Ovary (tissue), 9 donors: ENCODE measurements around the gene B2M. TPM values are rescaled to one million over a fixed set of nuclear protein-coding genes. Genes with fewer than 3 reads are reported as not detected.
"Not testable (repeated sequence)": the region's sequence is repeated elsewhere in the genome, so short reads cannot be mapped to it uniquely, and the experiment has no call there.

Experiments
- DNase-seq, 5 donors: peaks; one replicate each; pipeline ENCODE4 v3.0.0-alpha.2; 2019 to 2020
- H3K27ac ChIP-seq, 2 donors: fragments of 200-600 bp; one replicate each; pipeline versions ENCODE4 v1.5.1 to v1.8.0; 2019 to 2022
- H3K27me3 ChIP-seq: fragments of 200-600 bp; one replicate; pipeline ENCODE4 v1.8.0; 2022
- H3K36me3 ChIP-seq: fragments of 200-600 bp; sonication (generic); one replicate; pipeline ENCODE4 v1.5.1; 2019
- H3K4me1 ChIP-seq: one replicate; pipeline ENCODE4 v1.8.1; 2013; ENCODE audit warnings: mild to moderate bottlenecking, moderate library complexity; ENCODE audit not compliant: insufficient read depth
- H3K4me3 ChIP-seq: fragments of 200-600 bp; sonication (generic); one replicate; pipeline ENCODE4 v1.5.1; 2017
- H3K9me3 ChIP-seq, 2 donors: fragments of 200-600 bp in 1 of 2; sonication (generic) in 1 of 2; one replicate each; pipeline versions ENCODE4 v1.5.1 to v1.8.1; 2013 to 2019; ENCODE audit warnings: mild to moderate bottlenecking in 1 of 2, moderate library complexity in 1 of 2
- CTCF ChIP-seq, 3 donors: fragments of 450-650 bp in 2 of 3; fragments of 200-600 bp in 1 of 3; IDR thresholded peaks; one replicate each; pipeline versions ENCODE4 v1.5.1 to v1.8.0; 2016 to 2022; ENCODE audit warnings: antibody characterized with exemption in 3 of 3, mild to moderate bottlenecking in 1 of 3
- EP300 ChIP-seq: sonication (generic); formaldehyde crosslinking; IDR thresholded peaks from one replicate; pipeline ENCODE4 v1.6.1; 2017; ENCODE audit warnings: antibody characterized with exemption
- POLR2A ChIP-seq: fragments of 450-650 bp; IDR thresholded peaks from one replicate; pipeline ENCODE4 v1.6.1; 2017; ENCODE audit warnings: antibody characterized with exemption, mild to moderate bottlenecking, moderate library complexity
- WGBS, 3 donors: extraction: QIAGEN DNeasy Blood & Tissue Kit in 1 of 3; methylation state at CpG; one replicate each; pipeline versions ENCODE4 v1.1.5 to v1.1.7; 2013 to 2017; 5-methylcytosine and 5-hydroxymethylcytosine counted together
- intact Hi-C, 4 donors: fragments of 100-400 bp; cut with DNase I; formaldehyde crosslinking; loops; one replicate each; pipeline versions ENCODE4 v1.11.0 to v1.15.1; 2022 to 2023
- polyA plus RNA-seq, 2 donors: library from polyadenylated mRNA; stranded (reverse); fragments of 200-250 nt in 1 of 2; fragments of 350-450 nt in 1 of 2; fragmentation: Illumina TruSeq in 1 of 2; extraction: RNeasy Lipid Tissue Mini Kit (QIAGEN cat#74804) in 1 of 2; gene quantifications; one replicate each; pipeline ENCODE4 v1.2.3, GENCODE V29; 2013 to 2014
- total RNA-seq, 7 donors: library from RNA; depleted of rRNA in 2 of 7; stranded (reverse); fragments of >200 nt in 2 of 7; fragmentation: NEBNext Ultra II Directional in 3 of 7; extraction: Animal tissue kit (Norgen Biotek cat#: 25700) in 3 of 7; gene quantifications; one replicate each; pipeline versions ENCODE4 v1.1.0 to v1.2.4, GENCODE V29; 2016 to 2023
- donor health status: DM: no; HTN: no; CAD: no; lungs with moderate emphysema.
- donor health status: DM: no; HTN: no; CAD: no.
- donor health status: Bipolar disorder and iron deficiency.
- donor health status: DM: yes; HTN: yes; CAD: no.
- donor health status: DM: no; HTN: no; CAD: no.
- donor health status: DM: yes; HTN: yes; CAD: no.

B2M gene
- total and polyA plus RNA-seq, 9 donors: 827 to 6,504 (median 1,371) TPM

DNA sequence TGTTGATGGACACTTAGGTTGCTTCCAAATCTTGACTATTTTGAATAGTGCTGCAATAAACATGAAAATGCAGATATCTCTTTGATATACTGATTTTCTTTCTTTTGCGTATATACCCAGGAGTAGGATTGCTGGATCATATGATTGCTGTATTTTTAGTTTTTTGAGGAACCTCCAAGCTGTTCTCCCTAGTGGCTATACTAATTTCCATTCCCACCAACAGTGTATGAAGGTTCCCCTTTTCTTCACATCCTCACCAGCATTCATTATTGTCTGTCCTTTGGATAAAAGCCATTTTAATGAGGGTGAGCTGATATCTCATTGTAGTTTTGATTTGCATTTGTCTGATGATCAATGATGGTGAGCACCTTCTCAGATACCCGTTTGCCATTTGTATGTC is 12.7 kb upstream of the B2M start:
- intact Hi-C loops: no loop called here
- H3K4me1 ChIP-seq: no peaks in the 10 kb centered on the region
- TF ChIP-seq EP300 (no peak), POLR2A (no peak), CTCF (IDR thresholded peaks at IDR 0.05) (no peak)
- WGBS, 3 donors: 82 to 91% (median 84%) methylated on average over 2 of the region's 2 CpGs
- H3K27me3 ChIP-seq: no peaks in the 10 kb centered on the region
- H3K36me3 ChIP-seq: no peaks in the 10 kb centered on the region
- DNase-seq: no peak
- no peak overlapping the region for H3K27ac ChIP-seq
- H3K4me3 ChIP-seq: no peak overlapping the region
- peaks cover 0 to 3% of the 10 kb centered on the region in 2 donors for H3K9me3 ChIP-seq

- H3K27ac ChIP-seq, H3K4me1 ChIP-seq, H3K27me3 ChIP-seq, DNase-seq, H3K4me3 ChIP-seq, H3K36me3 ChIP-seq, H3K9me3 ChIP-seq, intact Hi-C loops: not testable (repeated sequence)
Observed at GRCh38 chr15:44700676-44701075, 10.6 kb upstream of the B2M start.

DNA sequence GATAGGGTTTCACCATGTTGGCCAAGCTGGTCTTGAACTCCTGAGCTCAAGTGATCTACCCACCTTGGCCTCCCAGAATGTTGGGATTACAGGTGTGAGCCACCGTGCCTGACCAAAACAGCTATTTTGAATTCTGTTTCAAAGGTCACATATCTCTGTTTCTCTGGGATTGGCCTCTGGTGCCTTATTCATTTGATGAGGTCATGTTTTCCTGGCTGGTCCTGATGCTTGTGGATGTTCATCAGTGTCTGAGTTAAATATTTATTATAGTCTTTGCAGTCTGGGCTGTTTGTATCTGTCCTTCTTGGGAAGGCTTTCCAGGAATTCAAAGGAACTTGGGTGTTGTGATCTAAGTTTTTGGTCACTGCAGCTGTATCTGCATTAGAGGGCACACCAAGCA is 5.3 kb upstream of the B2M start:
- Histone ChIP-seq H3K27me3 (no peaks in the 10 kb centered on the region), H3K9me3 (no peaks in the 10 kb centered on the region), H3K4me1 (no peaks in the 10 kb centered on the region), H3K27ac (no peak overlapping the region), H3K4me3 (no peak overlapping the region), H3K36me3 (no peaks in the 10 kb centered on the region)
- no peak for DNase-seq
- WGBS, 3 donors: 74 to 92% (median 79%) methylated on average over 1 of the region's 1 CpG
- intact Hi-C loops: no loop called here
- no peak for TF ChIP-seq CTCF (IDR thresholded peaks at IDR 0.05)
- no peak for TF ChIP-seq EP300
- TF ChIP-seq POLR2A: no peak

- no peaks in the 10 kb centered on the region for H3K27me3 ChIP-seq
- TF ChIP-seq CTCF (IDR thresholded peaks at IDR 0.05) (no peak), EP300 (no peak), POLR2A (no peak)
- no peak for DNase-seq
- H3K4me3 ChIP-seq: no peak overlapping the region
- H3K9me3 ChIP-seq: no peaks in the 10 kb centered on the region
- 94 to 100% (median 97%) methylated on average over 2 of the region's 2 CpGs for WGBS, 3 donors
- H3K27ac ChIP-seq: no peak overlapping the region
- no peaks in the 10 kb centered on the region for H3K36me3 ChIP-seq
- no peaks in the 10 kb centered on the region for H3K4me1 ChIP-seq
- intact Hi-C loops: no loop called here
Observed at GRCh38 chr15:44706401-44706800, 4.9 kb upstream of the B2M start.

- Histone ChIP-seq H3K4me3 (no peak overlapping the region), H3K27ac (no peak overlapping the region), H3K27me3 (no peaks in the 10 kb centered on the region), H3K9me3 (no peaks in the 10 kb centered on the region), H3K4me1 (no peaks in the 10 kb centered on the region), H3K36me3 (no peaks in the 10 kb centered on the region)
- intact Hi-C loops: no loop called here
- 83 to 91% (median 90%) methylated on average over 2 of the region's 2 CpGs for WGBS, 3 donors
- DNase-seq: no peak
- TF ChIP-seq EP300 (no peak), POLR2A (no peak), CTCF (IDR thresholded peaks at IDR 0.05) (no peak)
Observed at GRCh38 chr15:44706946-44707636, 4.2 kb upstream of the B2M start.
